Measurements from ENCODE around the gene RAP1GAP2. TPM values are rescaled to one million over a fixed set of nuclear protein-coding genes. Genes with fewer than 3 reads are reported as not detected.

Gene RAP1GAP2
- total RNA-seq, 1 experiment from 2014 or later: 72.8 TPM

DNA sequence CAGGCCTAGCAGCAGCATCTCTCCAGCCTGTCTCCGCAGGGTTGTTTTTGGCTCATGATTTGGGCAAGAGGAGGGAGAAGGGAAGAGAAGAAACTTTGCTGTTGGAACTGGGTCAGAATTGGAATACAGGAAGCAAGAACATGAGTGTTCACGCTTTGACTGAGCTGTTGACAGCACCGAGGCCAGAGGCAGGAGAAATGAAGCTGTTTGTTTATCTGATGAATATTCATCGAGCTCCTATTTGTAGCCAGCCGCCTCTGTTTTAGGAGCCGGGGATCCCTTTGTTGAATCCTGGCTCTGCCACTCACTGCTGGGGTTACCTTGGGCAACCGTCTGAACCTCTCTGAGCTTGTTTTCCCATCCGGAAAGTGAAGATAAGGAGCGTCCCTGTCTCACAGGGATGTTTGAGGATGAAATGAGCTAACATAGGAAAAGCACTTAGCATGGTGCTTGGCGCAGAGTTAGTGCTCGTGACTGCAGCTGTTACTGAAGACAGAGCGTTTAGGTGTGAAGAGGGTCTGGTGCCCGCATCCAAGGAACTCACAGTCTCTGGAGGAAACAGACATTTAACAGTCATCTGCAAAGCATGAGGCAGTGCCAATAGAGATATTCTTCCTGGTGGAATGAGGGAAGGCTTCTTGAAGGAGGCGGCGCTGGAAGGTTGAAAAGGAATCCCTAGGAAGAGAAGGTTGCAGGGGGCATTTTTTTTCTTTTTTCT lies 29.2 kb downstream of the RAP1GAP2 start:
- POLR2A ChIA-PET: interaction anchor here (0.6 kb wide), 1 partner anchor 214 kb away, joined by 6 read pairs; no protein-coding TSS in a partner anchor
- no peak for ATAC-seq
- H3K27ac Mint-ChIP-seq: peak overlapping the region; percentile 32; the same call in 1 of the 2 replicates

DNA sequence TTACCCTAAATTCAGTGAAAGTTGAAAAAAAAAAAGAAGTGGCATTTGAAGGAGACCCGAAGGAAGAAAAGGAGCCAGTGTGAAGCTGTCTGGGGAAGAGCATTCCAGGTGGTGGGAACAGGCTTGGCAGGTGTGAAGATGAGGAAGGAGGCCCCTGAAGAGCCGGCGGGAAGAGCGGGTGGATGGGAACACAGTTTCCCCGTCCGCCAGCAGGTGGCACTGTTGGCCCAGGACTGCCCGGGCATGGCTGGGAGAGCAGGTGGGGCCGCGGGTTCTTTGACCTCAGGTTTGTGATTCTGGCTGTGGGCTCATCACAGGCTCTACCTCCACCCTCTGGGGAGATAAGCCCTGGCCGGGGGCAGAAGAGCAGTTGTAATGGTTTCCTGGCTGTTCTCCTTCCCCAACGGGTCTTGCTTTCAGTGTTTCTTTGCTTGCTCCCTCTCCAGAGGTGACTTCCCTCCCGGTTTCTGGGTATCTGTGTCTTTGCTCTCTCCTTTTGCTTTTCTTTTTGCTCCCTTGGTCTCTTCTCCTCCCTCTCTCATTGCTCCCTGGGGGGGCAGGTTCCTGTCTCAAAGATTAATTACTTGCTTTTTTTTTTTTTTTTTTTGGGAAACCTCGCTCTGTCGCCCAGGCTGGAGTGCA lies 32.3 kb downstream of the RAP1GAP2 start:
- CTCF ChIA-PET: interaction anchor here (0.6 to 6.2 kb wide), 15 partner anchors 11 to 187 kb away, joined by 3 to 80 read pairs (median 4); no protein-coding TSS in a partner anchor
- Mint-ChIP-seq H3K4me3 (no peak overlapping the region), H3K27ac (no peak overlapping the region), H3K9me3 (no peaks in the 10 kb centered on the region), H3K4me1 (peaks cover 11% of the 10 kb centered on the region), H3K27me3 (ENCODE audit: low read depth) (no peaks in the 10 kb centered on the region), H3K36me3 (no peaks in the 10 kb centered on the region; the same call in 1 of the 2 replicates)
- DNase-seq (ENCODE audit: low spot score): peak; percentile 95
- POLR2A ChIA-PET: interaction anchor here (0.6 to 0.7 kb wide), 2 partner anchors 135 to 164 kb away, joined by 3 to 4 read pairs; no protein-coding TSS in a partner anchor
- peak; percentile 91 for ATAC-seq
- TF ChIP-seq SP1 (CRISPR knock-in tag; conservative IDR thresholded peaks at IDR 0.05) (0 out of 2 replicates have a peak, but pooled peaks have one; percentile 23), ZNF532 (CRISPR knock-in tag; IDR thresholded peaks at IDR 0.05; ENCODE audit: borderline replicate concordance) (no peak), E2F5 (CRISPR knock-in tag; IDR thresholded peaks at IDR 0.05) (peak; percentile 64; the same call in 1 of the 2 replicates), MAX (CRISPR knock-in tag; IDR thresholded peaks at IDR 0.05) (peak; percentile 46; the same call in 1 of the 2 replicates), MXD4 (CRISPR knock-in tag; IDR thresholded peaks at IDR 0.05; ENCODE audit: borderline replicate concordance) (no peak), ZNF121 (CRISPR knock-in tag; IDR thresholded peaks at IDR 0.05) (no peak), TEAD4 (CRISPR knock-in tag; IDR thresholded peaks at IDR 0.05) (no peak), NFATC4 (CRISPR knock-in tag; IDR thresholded peaks at IDR 0.05) (no peak), ZNF138 (CRISPR knock-in tag; conservative IDR thresholded peaks at IDR 0.05) (0 out of 2 replicates have a peak, but pooled peaks have one; percentile 34), SMAD3 (CRISPR knock-in tag; IDR thresholded peaks at IDR 0.05; ENCODE audit: borderline replicate concordance) (no peak), ZNF232 (CRISPR knock-in tag; IDR thresholded peaks at IDR 0.05) (no peak), GTF2I (CRISPR knock-in tag; conservative IDR thresholded peaks at IDR 0.05) (no peak)
- TF ChIP-seq, protein P1, sequence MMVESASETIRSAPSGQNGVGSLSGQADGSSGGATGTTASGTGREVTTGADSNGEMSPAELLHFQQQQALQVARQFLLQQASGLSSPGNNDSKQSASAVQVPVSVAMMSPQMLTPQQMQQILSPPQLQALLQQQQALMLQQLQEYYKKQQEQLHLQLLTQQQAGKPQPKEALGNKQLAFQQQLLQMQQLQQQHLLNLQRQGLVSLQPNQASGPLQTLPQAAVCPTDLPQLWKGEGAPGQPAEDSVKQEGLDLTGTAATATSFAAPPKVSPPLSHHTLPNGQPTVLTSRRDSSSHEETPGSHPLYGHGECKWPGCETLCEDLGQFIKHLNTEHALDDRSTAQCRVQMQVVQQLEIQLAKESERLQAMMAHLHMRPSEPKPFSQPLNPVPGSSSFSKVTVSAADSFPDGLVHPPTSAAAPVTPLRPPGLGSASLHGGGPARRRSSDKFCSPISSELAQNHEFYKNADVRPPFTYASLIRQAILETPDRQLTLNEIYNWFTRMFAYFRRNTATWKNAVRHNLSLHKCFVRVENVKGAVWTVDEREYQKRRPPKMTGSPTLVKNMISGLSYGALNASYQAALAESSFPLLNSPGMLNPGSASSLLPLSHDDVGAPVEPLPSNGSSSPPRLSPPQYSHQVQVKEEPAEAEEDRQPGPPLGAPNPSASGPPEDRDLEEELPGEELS (CRISPR knock-in tag; IDR thresholded peaks at IDR 0.05): no peak
- TF ChIP-seq, protein P2, sequence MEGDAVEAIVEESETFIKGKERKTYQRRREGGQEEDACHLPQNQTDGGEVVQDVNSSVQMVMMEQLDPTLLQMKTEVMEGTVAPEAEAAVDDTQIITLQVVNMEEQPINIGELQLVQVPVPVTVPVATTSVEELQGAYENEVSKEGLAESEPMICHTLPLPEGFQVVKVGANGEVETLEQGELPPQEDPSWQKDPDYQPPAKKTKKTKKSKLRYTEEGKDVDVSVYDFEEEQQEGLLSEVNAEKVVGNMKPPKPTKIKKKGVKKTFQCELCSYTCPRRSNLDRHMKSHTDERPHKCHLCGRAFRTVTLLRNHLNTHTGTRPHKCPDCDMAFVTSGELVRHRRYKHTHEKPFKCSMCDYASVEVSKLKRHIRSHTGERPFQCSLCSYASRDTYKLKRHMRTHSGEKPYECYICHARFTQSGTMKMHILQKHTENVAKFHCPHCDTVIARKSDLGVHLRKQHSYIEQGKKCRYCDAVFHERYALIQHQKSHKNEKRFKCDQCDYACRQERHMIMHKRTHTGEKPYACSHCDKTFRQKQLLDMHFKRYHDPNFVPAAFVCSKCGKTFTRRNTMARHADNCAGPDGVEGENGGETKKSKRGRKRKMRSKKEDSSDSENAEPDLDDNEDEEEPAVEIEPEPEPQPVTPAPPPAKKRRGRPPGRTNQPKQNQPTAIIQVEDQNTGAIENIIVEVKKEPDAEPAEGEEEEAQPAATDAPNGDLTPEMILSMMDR (IDR thresholded peaks at IDR 0.05): peak; percentile 94
- TF ChIP-seq, protein P3, sequence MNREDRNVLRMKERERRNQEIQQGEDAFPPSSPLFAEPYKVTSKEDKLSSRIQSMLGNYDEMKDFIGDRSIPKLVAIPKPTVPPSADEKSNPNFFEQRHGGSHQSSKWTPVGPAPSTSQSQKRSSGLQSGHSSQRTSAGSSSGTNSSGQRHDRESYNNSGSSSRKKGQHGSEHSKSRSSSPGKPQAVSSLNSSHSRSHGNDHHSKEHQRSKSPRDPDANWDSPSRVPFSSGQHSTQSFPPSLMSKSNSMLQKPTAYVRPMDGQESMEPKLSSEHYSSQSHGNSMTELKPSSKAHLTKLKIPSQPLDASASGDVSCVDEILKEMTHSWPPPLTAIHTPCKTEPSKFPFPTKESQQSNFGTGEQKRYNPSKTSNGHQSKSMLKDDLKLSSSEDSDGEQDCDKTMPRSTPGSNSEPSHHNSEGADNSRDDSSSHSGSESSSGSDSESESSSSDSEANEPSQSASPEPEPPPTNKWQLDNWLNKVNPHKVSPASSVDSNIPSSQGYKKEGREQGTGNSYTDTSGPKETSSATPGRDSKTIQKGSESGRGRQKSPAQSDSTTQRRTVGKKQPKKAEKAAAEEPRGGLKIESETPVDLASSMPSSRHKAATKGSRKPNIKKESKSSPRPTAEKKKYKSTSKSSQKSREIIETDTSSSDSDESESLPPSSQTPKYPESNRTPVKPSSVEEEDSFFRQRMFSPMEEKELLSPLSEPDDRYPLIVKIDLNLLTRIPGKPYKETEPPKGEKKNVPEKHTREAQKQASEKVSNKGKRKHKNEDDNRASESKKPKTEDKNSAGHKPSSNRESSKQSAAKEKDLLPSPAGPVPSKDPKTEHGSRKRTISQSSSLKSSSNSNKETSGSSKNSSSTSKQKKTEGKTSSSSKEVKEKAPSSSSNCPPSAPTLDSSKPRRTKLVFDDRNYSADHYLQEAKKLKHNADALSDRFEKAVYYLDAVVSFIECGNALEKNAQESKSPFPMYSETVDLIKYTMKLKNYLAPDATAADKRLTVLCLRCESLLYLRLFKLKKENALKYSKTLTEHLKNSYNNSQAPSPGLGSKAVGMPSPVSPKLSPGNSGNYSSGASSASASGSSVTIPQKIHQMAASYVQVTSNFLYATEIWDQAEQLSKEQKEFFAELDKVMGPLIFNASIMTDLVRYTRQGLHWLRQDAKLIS (CRISPR knock-in tag; IDR thresholded peaks at IDR 0.05; ENCODE audit: borderline replicate concordance): no peak
- TF ChIP-seq, protein P4, sequence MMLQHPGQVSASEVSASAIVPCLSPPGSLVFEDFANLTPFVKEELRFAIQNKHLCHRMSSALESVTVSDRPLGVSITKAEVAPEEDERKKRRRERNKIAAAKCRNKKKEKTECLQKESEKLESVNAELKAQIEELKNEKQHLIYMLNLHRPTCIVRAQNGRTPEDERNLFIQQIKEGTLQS (CRISPR knock-in tag; conservative IDR thresholded peaks at IDR 0.05): no peak

More for the DNA sequence above, 29.2 kb downstream of the RAP1GAP2 start:
- Mint-ChIP-seq H3K36me3 (no peaks in the 10 kb centered on the region; the same call in 1 of the 2 replicates), H3K27me3 (ENCODE audit: low read depth) (no peaks in the 10 kb centered on the region), H3K4me3 (no peak overlapping the region), H3K4me1 (peaks cover 11% of the 10 kb centered on the region), H3K9me3 (no peaks in the 10 kb centered on the region)
- no peak for DNase-seq (ENCODE audit: low spot score)
- TF ChIP-seq FOXP1 (CRISPR knock-in tag; IDR thresholded peaks at IDR 0.05; ENCODE audit: borderline replicate concordance): no peak
- TF ChIP-seq OVOL2 (CRISPR knock-in tag; IDR thresholded peaks at IDR 0.05; ENCODE audit: borderline replicate concordance): no peak
- CTCF ChIA-PET: interaction anchor here (0.6 to 6.2 kb wide), 15 partner anchors 13 to 443 kb away, joined by 3 to 80 read pairs (median 4); no protein-coding TSS in a partner anchor
